Right lobe of liver (tissue), 6 donors: Measurements from ENCODE around the gene CELF2. TPM values are rescaled to one million over a fixed set of nuclear protein-coding genes. Genes with fewer than 3 reads are reported as not detected.

ENCODE experiments used
- ATAC-seq, 4 donors: fragments of 200-7000 bp; cut with Tn5 transposase; one replicate each; pipeline ENCODE4 v1.9.1; 2020; ENCODE audit warnings: mild to moderate bottlenecking in 4 of 4, moderate library complexity in 4 of 4
- DNase-seq, 3 donors: peaks; one replicate each; pipeline ENCODE4 v3.0.0-alpha.2; 2020
- H3K27ac ChIP-seq, 3 donors: fragments of 200-600 bp; one replicate each; pipeline ENCODE4 v1.8.0; 2022
- H3K27me3 ChIP-seq, 2 donors: fragments of 200-600 bp; one replicate each; pipeline ENCODE4 v1.8.0; 2022
- H3K36me3 ChIP-seq, 4 donors: fragments of 200-600 bp; sonication (generic) in 1 of 4; one replicate each; pipeline versions ENCODE4 v1.5.1 to v1.8.0; 2017 to 2022; ENCODE audit warnings: control low read depth in 1 of 4
- H3K4me1 ChIP-seq, 4 donors: fragments of 200-600 bp; sonication (generic) in 1 of 4; one replicate each; pipeline versions ENCODE4 v1.5.1 to v1.8.0; 2017 to 2022; ENCODE audit warnings: control low read depth in 1 of 4
- H3K4me3 ChIP-seq, 3 donors: fragments of 200-600 bp; one replicate each; pipeline ENCODE4 v1.8.0; 2022
- H3K9me3 ChIP-seq, 4 donors: fragments of 200-600 bp; sonication (generic) in 1 of 4; one replicate each; pipeline versions ENCODE4 v1.5.1 to v1.8.0; 2017 to 2022; ENCODE audit warnings: control low read depth in 1 of 4
- POLR2A ChIP-seq: fragments of 450-650 bp; IDR thresholded peaks from one replicate; pipeline ENCODE4 v1.6.1; 2017; ENCODE audit warnings: antibody characterized with exemption, mild to moderate bottlenecking
- WGBS: methylation state at CpG from one replicate; pipeline ENCODE4 v1.1.6; 2018; ENCODE audit warnings: low coverage, low lambda C conversion rate; ENCODE audit not compliant: insufficient coverage; ENCODE audit errors: missing lambda C conversion rate; 5-methylcytosine and 5-hydroxymethylcytosine counted together
- intact Hi-C, 2 donors: fragments of 100-400 bp; cut with DNase I; formaldehyde crosslinking; loops; one replicate each; pipeline versions ENCODE4 v1.11.2 to v1.14.1; 2022
- total RNA-seq, 6 experiments: library from RNA; depleted of rRNA in 2 of 6; stranded (reverse); fragments of >200 nt in 2 of 6; fragmentation: NEBNext Ultra II Directional in 3 of 6; extraction: Animal tissue kit (Norgen Biotek cat#: 25700) in 3 of 6; gene quantifications; one replicate each; pipeline versions ENCODE4 v1.1.0 to v1.2.4, GENCODE V29; 2016 to 2023
- TF ChIP-seq, protein P1 (sequence below), 4 donors: fragments of 200-600 bp in 3 of 4; fragments of 450-650 bp in 1 of 4; IDR thresholded peaks; one replicate each; pipeline versions ENCODE4 v1.5.1 to v1.8.0; 2016 to 2022; ENCODE audit warnings: antibody characterized with exemption in 4 of 4, mild to moderate bottlenecking in 2 of 4
- donor health status: DM: no; HTN: yes; CAD: no.
- donor health status: DM: no; HTN: no; CAD: no.
- donor health status: DM: no; HTN: no; CAD: no.
- donor health status: DM: no; HTN: yes; CAD: no.
- donor health status: DM: no; HTN: yes; CAD: no.

CELF2 gene
- total RNA-seq, 6 experiments from 2014 or later, result 2.4 to 6.2 (median 3.7) TPM

DNA sequence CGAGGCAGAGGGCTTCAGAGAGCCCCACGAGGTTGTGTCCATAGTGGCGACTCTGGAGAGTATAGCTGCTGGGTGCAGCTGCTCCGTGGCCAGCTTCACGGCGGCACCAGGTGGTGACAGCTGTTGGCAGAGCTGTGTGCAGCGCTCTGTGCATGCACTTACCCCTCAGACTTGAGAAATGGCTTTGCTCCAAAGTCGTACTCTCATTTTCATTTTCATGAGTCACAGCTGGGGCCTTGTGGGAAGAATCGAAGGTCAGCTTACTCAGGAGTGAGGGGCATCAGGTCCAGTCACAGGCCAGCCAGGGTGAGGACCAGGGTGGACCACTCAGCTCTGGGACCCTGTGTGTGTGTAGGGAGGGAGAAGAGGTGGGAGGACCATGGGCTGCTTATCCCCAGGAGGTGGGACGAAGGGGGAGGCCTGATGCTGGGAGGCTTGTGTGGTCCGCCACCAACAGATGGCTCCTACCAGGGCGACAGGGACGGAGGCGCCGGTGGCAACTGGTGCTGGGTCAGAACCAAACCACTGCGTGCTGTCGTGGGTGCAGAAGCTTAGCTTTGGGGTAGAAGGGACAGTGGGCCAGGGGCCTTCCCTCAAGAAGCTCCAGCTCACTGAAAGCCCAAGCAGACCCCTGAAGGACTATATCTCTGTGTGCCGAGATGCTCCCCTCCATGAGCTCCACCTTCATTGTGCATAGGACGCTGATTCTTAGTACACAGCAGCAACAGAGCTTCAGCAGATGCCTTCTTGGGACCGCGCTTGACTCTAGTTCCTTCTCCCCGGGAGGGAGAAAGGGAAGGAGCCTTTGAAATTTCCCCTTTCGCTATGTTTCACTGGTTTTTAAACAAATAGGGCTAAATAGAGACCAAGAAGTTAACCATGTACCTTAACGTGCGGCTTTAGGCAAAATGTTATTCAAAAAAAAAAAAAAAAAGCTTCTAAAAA, 225.0 kb downstream of the CELF2 start:
- Histone ChIP-seq H3K27ac (no peak overlapping the region), H3K4me1 (no peaks in the 10 kb centered on the region), H3K27me3 (no peaks in the 10 kb centered on the region), H3K9me3 (no peaks in the 10 kb centered on the region), H3K36me3 (no peaks in the 10 kb centered on the region), H3K4me3 (no peak overlapping the region)
- intact Hi-C loops, result no loop called here
- ATAC-seq (peak; percentile 28 to 56 (median 38)), DNase-seq (no peak)
- 46% methylated on average over 12 of the region's 25 CpGs for WGBS
- no peak for TF ChIP-seq POLR2A
- TF ChIP-seq, protein P1, sequence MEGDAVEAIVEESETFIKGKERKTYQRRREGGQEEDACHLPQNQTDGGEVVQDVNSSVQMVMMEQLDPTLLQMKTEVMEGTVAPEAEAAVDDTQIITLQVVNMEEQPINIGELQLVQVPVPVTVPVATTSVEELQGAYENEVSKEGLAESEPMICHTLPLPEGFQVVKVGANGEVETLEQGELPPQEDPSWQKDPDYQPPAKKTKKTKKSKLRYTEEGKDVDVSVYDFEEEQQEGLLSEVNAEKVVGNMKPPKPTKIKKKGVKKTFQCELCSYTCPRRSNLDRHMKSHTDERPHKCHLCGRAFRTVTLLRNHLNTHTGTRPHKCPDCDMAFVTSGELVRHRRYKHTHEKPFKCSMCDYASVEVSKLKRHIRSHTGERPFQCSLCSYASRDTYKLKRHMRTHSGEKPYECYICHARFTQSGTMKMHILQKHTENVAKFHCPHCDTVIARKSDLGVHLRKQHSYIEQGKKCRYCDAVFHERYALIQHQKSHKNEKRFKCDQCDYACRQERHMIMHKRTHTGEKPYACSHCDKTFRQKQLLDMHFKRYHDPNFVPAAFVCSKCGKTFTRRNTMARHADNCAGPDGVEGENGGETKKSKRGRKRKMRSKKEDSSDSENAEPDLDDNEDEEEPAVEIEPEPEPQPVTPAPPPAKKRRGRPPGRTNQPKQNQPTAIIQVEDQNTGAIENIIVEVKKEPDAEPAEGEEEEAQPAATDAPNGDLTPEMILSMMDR (IDR thresholded peaks at IDR 0.05), result no peak

DNA sequence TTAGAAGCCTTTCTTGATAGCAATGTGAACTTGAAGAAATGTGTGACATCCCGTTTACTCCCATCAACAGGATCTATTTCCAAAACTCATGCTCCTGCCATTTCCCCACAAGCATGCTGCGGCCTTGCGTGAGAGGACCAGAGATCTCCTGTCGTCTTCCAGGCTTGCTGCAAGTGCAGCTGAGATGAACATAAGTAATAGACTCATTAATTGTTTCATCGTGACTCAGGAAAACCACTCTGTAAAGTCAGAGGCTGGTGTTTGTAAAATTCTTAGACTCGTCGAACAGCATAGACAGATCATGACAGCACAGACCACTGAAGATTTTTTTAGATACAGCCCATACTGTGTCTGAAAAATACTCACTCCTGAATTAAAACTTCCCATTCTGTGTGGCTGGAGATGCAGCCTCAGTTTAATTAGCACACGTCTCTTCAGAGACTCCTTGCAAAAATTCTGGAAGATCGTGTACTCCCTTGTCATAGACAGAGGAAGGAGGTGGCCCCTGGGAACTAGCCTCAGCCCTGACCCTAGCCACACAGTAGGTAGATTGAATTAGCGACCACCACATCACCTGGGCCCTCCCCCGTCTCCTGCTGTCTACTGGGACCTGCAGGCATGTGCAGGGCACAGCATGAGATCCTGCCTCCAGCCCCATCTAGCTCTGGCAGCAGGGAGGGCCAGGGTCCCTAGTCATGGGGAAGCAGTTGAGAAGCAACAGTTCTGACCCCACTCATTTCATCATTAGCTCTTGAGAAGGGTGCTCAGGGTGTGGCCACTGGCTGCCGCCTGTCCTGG, 226.0 kb downstream of the CELF2 start:
- no peak for TF ChIP-seq POLR2A
- TF ChIP-seq, protein P1 (IDR thresholded peaks at IDR 0.05), result no peak
- no peaks in the 10 kb centered on the region for H3K36me3 ChIP-seq
- no peak for ATAC-seq
- H3K27me3 ChIP-seq, result no peaks in the 10 kb centered on the region
- intact Hi-C loops, result no loop called here
- 58% methylated on average over 11 of the region's 12 CpGs for WGBS
- H3K9me3 ChIP-seq, result no peaks in the 10 kb centered on the region
- H3K4me3 ChIP-seq, result no peak overlapping the region
- no peaks in the 10 kb centered on the region for H3K4me1 ChIP-seq
- DNase-seq, result no peak
- no peak overlapping the region for H3K27ac ChIP-seq

- Histone ChIP-seq H3K36me3 (no peaks in the 10 kb centered on the region), H3K9me3 (no peaks in the 10 kb centered on the region), H3K4me1 (no peaks in the 10 kb centered on the region), H3K27me3 (no peaks in the 10 kb centered on the region), H3K4me3 (no peak overlapping the region), H3K27ac (no peak overlapping the region)
- ATAC-seq (no peak), DNase-seq (no peak)
- intact Hi-C loops, result no loop called here
- 29% methylated on average over 2 of the region's 2 CpGs for WGBS
- no peak for TF ChIP-seq POLR2A
- TF ChIP-seq, protein P1 (IDR thresholded peaks at IDR 0.05), result no peak
Measured at GRCh38 chr10:11245095-11245479, 227.4 kb downstream of the CELF2 start.

DNA sequence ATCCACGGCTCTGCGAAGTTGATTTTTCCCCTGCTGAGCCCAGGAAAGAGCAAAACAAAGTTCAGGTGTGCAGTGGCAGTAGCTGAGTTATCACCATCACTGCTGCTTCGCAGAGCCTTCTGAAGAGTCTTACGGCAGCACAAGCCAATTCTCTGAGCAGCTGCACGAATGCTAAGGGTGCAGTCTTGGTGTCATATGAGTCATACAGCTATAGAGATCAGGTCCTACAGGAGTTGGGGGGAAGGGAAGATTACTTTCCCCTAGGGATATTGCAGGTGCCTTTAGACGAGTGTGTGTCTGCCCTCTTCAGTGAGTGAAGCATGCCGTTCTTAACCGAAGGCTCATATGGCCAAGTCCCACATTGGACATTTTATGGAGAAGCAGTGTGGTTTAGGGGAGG, 227.8 kb downstream of the CELF2 start:
- no peaks in the 10 kb centered on the region for H3K4me1 ChIP-seq
- H3K9me3 ChIP-seq, result no peaks in the 10 kb centered on the region
- TF ChIP-seq, protein P1 (IDR thresholded peaks at IDR 0.05), result no peak
- TF ChIP-seq POLR2A, result no peak
- H3K4me3 ChIP-seq, result no peak overlapping the region
- intact Hi-C loops, result no loop called here
- H3K27me3 ChIP-seq, result no peaks in the 10 kb centered on the region
- H3K27ac ChIP-seq, result no peak overlapping the region
- ATAC-seq, result no peak
- 64% methylated on average over 5 of the region's 8 CpGs for WGBS
- DNase-seq, result no peak
- H3K36me3 ChIP-seq, result no peaks in the 10 kb centered on the region
